MCF 10A (cell line): ENCODE measurements around the gene KLKB1. TPM values are rescaled to one million over a fixed set of nuclear protein-coding genes. Genes with fewer than 3 reads are reported as not detected.

Experiments used
- BruUV-seq: library from RNA; stranded (reverse); fragments of 400-500 nt; replicated peaks from 2 replicates; lab custom pipeline; 2021; lab: Mats Ljungman, UMichigan
- CTCF ChIA-PET: fragments of 300-600 bp; sonication (Branson Sonifier 250); formaldehyde crosslinking; extraction: SDS; loops from one replicate; lab custom pipeline; 2021; ENCODE audit warnings: antibody characterized with exemption, inconsistent platforms; lab: Yijun Ruan, JAX
- POLR2A ChIA-PET: fragments of 300-600, 350-650 bp; sonication (Branson Sonifier 250); formaldehyde crosslinking; extraction: SDS; loops from one replicate; lab custom pipeline; 2020; ENCODE audit warnings: antibody characterized with exemption, inconsistent platforms; lab: Yijun Ruan, JAX
- DNase-seq: peaks from one replicate; pipeline ENCODE4 v3.0.0-alpha.2; 2018; ENCODE audit not compliant: unreplicated experiment
- H3K27ac Mint-ChIP-seq: one replicate; pipeline ENCODE4 v1.8.0; 2022; ENCODE audit warnings: mild to moderate bottlenecking, low read depth, mixed read lengths; ENCODE audit not compliant: unreplicated experiment
- H3K27me3 Mint-ChIP-seq: one replicate; pipeline ENCODE4 v1.8.0; 2022; ENCODE audit warnings: mixed read lengths; ENCODE audit not compliant: insufficient read depth, unreplicated experiment
- H3K36me3 Mint-ChIP-seq: one replicate; pipeline ENCODE4 v1.8.0; 2022; ENCODE audit warnings: mild to moderate bottlenecking, moderate library complexity, mixed read lengths; ENCODE audit not compliant: insufficient read depth, unreplicated experiment
- H3K4me1 Mint-ChIP-seq: one replicate; pipeline ENCODE4 v1.8.0; 2022; ENCODE audit warnings: mixed read lengths; ENCODE audit not compliant: insufficient read depth, unreplicated experiment
- H3K4me3 Mint-ChIP-seq: one replicate; pipeline ENCODE4 v1.8.0; 2022; ENCODE audit warnings: mild to moderate bottlenecking, moderate library complexity, mixed read lengths; ENCODE audit not compliant: unreplicated experiment
- H3K9me3 Mint-ChIP-seq: one replicate; pipeline ENCODE4 v1.8.0; 2022; ENCODE audit warnings: mixed read lengths; ENCODE audit not compliant: unreplicated experiment
- CTCF ChIP-seq: fragments of 200-600 bp; IDR thresholded peaks from one replicate; pipeline ENCODE4 v1.8.0; 2022; ENCODE audit warnings: antibody characterized with exemption, mild to moderate bottlenecking; ENCODE audit not compliant: unreplicated experiment
- intact Hi-C: fragments of 100-400 bp; cut with micrococcal nuclease; formaldehyde crosslinking; loops from 2 replicates; pipeline ENCODE4 v1.14.1; 2022
- total RNA-seq: library from RNA; stranded (reverse); gene quantifications from 2 replicates; pipeline ENCODE4 v1.2.3, GENCODE V29; 2022

KLKB1 gene
- total RNA-seq, 1 experiment from 2014 or later, result 0.21 TPM

DNA sequence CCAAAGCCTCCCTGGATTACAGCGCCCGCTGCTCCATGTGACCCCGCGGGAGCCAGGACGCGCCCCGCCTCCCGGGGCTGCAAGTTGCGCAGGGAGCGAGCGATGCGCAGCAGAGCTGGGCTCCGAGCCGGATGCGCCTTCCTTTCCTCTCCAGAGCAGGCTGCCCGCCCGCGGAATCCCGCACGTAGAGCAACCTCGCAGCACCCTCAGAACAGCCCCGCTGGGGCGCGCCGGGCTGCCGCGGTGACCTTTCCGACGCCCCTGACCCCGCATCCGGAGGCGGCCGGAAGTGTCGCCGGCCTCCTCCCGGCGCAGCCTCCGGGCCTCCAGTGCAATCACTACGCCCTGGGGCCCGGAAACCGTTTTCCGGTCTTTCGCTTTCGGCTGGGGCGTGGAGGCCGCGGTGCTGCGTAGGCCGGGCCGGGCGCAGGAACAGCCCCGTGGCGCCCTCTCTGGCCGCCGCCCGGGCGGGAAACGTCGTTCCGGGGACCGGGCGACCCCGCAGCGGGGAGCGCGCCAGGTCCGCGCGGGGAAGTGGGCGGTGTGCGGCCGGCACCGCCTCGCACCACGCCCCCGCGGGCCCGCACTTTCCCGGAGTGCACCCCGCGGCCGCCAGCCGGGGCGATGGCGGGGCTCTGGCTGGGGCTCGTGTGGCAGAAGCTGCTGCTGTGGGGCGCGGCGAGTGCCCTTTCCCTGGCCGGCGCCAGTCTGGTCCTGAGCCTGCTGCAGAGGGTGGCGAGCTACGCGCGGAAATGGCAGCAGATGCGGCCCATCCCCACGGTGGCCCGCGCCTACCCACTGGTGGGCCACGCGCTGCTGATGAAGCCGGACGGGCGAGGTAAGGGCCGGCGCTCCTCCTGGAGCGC lies 35.9 kb upstream of the KLKB1 start, which contains the start of gene CYP4V2:
CYP4V2 (plus strand) TSS at position 368 of the 866 bp plus-strand sequence; CDS start at position 625, 257 bp downstream.
- Mint-ChIP-seq H3K27ac (peak within 1 kb of the TSS; percentile 51), H3K9me3 (no peaks in the 10 kb centered on the region), H3K27me3 (no peaks in the 10 kb centered on the region), H3K36me3 (peaks cover 4% of the 10 kb centered on the region), H3K4me1 (no peaks in the 10 kb centered on the region), H3K4me3 (peak within 1 kb of the TSS; percentile 87)
- ChIA-PET POLR2A (interaction anchor here (0.7 to 2.3 kb wide), 4 partner anchors 10 to 547 kb away, joined by 3 to 12 read pairs (median 8); partner anchors contain the start of gene TLR3), CTCF (interaction anchor here (0.7 to 1.3 kb wide), 4 partner anchors 11 to 54 kb away, joined by 3 to 4 read pairs (median 3); no protein-coding TSS in a partner anchor)
- intact Hi-C loops, result loop anchor here (5.0 kb wide), 1 partner anchor 124 kb away; the partner anchor contains the start of gene TLR3
- peak; percentile 71 for DNase-seq
- peak; percentile 22 for TF ChIP-seq CTCF
- no TSS peak for BruUV-seq

DNA sequence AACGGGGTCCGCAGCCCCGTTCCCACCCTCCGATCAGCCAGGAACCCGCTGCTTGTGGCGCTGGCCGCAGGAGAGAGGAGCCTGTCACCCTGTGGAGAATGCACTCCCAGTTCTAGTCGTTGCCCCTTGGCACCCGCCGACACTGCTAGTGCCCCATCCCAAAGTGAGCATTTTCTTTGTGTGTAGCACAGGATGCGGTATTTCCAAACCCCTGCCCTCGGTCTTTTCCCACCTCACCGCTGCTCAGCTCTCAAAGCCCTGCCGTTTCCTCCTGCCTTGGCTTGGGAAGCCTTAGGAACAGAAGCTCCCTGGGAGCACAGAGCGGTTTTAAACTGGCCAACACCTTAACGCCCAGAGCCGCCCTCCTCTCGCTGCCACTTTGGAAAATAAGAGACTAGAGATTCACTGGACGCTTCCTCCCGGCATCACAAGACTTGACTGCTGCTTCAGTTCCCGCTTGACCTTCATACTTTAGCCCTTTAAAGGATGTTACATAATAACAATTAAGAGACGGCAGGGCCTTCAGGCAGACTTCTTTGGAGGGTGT lies 35.2 kb upstream of the KLKB1 start:
- no peak for TF ChIP-seq CTCF
- Mint-ChIP-seq H3K27me3 (no peaks in the 10 kb centered on the region), H3K4me1 (no peaks in the 10 kb centered on the region), H3K4me3 (peak overlapping the region; percentile 87), H3K36me3 (peaks cover 4% of the 10 kb centered on the region), H3K9me3 (no peaks in the 10 kb centered on the region), H3K27ac (peak overlapping the region; percentile 42)
- intact Hi-C loops, result loop anchor here (5.0 kb wide), 1 partner anchor 125 kb away; the partner anchor contains the start of gene TLR3
- ChIA-PET CTCF (interaction anchor here (0.6 to 1.0 kb wide), 3 partner anchors 14 to 1940 kb away, joined by 3 read pairs; no protein-coding TSS in a partner anchor), POLR2A (interaction anchor here (1.4 to 2.3 kb wide), 4 partner anchors 9 to 123 kb away, joined by 6 to 12 read pairs (median 8); partner anchors contain the start of gene TLR3)
- no TSS peak for BruUV-seq
- DNase-seq, result peak; percentile 48

- BruUV-seq, result no TSS peak
- H3K4me3 Mint-ChIP-seq, result no peak overlapping the region
These were observed 33.5 kb upstream of the KLKB1 start for GRCh38 chr4:186193851-186194250.

More at GRCh38 chr4:186193851-186194250, 33.5 kb upstream of the KLKB1 start:
- no peaks in the 10 kb centered on the region for H3K9me3 Mint-ChIP-seq
- intact Hi-C loops, result loop anchor here (5.0 kb wide), 1 partner anchor 127 kb away; the partner anchor contains the start of gene TLR3
- H3K27me3 Mint-ChIP-seq, result no peaks in the 10 kb centered on the region
- POLR2A ChIA-PET, result no interaction called here
- TF ChIP-seq CTCF, result no peak
- CTCF ChIA-PET, result interaction anchor here (0.6 to 1.5 kb wide), 2 partner anchors 56 to 472 kb away, joined by 3 to 4 read pairs; no protein-coding TSS in a partner anchor
- no peaks in the 10 kb centered on the region for H3K4me1 Mint-ChIP-seq
- H3K36me3 Mint-ChIP-seq, result peaks cover 4% of the 10 kb centered on the region
- H3K27ac Mint-ChIP-seq, result no peak overlapping the region
- no peak for DNase-seq
